CD4-positive, alpha-beta T cell treated with Interleukin-4 for 1 hour (primary cell): ENCODE data around the gene AHNAK2.

Experiments used
- DNase-seq, 2 donors: peaks; one replicate each; pipeline ENCODE4 v3.0.0-alpha.2; 2020 to 2022

The AHNAK2 gene

GRCh38 chr14:105011312-105011990, 33.3 kb upstream of the AHNAK2 start:
- DNase-seq: no peak

DNA sequence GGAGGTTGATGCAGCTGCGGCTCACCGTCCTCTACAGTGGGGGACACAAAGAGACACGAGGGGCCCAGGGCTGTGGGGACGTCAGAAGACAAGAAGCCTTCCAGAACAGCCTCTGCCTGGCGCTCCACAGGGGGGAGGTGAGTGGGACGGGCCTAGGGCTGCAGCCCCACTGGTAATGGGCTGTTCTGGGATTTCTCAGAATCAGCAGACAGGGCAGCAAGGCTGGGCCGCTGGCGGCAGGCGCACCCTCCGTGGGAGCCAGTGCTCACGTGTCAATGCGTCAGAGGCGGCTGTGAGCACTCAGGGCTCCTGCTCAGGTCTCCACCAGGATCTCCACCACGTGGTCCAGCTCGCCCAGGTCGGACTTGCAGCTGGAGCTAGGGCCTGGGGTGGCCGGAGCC, 32.7 kb upstream of the AHNAK2 start:
- DNase-seq: no peak

- no peak for DNase-seq
These were observed 31.9 kb upstream of the AHNAK2 start for GRCh38 chr14:105010106-105010505.

GRCh38 chr14:105007593-105008264, 29.6 kb upstream of the AHNAK2 start:
- DNase-seq: no peak

- no peak for DNase-seq
These were observed 28.8 kb upstream of the AHNAK2 start for GRCh38 chr14:105006831-105007592.

- DNase-seq: no peak
These were observed 28.0 kb upstream of the AHNAK2 start for GRCh38 chr14:105005929-105006830.

DNA sequence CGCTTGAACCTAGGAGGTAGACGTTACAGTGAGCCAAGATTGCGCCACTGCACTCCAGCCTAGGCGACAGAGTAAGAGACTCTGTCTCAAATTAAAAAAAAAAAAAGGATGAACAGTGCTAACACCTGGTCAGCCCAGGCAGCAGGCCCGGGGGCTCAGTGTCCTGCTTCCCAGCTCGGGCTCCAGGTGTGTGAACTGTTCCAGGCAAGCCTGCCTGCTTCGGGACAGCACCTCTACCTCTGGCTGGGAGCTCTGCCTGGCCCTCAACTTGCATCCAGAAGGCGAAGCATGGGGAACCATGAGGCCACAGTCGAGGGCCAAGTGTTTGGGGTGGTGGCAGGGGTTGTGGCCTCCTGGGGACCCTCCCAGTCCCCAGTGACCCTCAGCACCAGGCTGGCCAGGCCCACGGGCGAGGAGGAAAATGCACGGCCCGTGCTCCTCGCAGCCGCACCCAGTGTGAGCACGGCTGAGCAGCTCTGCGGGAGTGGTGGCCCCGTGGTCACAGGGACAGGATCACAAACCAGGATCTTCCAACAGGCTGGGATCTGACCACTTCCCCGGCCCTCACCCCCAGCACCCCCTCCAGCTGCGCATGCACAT, 27.3 kb upstream of the AHNAK2 start:
- DNase-seq: no peak

DNA sequence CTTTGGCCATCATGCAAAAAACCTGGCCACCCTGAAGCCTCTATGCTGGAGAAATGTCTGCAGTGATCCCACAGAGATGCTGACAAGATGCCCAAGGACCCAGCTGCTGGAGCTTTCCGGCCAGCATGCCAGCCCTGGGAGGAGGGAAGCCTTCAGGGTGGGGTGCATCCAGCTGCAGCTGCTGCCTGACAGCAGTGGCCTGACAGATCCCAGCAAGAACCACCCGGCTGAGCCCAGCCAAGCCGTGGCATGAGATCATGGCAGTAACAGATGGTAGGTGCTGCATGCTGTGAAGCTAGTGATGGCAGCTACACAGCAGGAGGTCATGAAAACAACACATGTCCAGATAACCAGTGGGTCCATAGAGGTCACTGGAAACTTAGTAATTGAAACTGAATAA, 21.2 kb upstream of the AHNAK2 start:
- no peak for DNase-seq

DNA sequence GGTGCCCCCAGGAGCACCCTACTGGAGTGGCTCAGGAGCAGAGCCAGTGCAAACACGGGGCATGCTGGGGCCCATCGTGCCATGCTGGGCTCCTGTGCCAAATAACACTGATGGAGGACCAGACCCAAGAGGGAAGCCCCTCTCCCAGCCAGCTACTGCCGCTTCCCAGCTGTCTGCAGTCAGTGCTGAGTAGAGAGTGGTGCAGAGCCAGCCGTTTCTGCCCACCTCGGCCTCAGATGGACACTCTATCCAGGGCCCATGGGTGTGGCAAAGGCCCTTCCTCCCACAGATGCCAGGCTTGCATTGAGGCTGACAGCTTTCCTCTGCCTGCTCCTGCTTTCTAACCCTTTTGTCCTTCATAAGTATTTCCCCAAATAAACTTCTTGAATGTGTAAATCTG, 20.6 kb upstream of the AHNAK2 start:
- no peak for DNase-seq

DNA sequence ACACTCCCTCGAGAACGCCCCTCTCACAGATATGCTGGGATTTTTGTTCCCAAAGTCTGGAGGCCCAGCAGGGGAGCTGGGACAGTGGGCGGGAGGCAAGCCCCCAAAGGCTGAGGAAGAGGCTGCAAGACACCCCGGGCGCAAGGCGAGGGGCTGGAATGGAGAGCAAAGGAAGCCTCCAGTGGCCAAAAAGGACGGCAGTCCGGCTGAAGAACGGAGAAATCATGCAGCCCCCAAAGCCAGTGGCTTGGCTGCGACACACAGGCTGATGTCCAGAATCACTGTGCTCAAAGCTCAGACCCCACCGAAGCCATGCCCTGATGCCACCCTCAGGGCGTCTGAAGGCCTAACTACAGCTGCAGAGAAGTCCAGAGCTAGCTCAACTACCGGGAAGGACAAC, 18.3 kb upstream of the AHNAK2 start:
- no peak for DNase-seq

- no peak for DNase-seq
These were observed 17.9 kb upstream of the AHNAK2 start for GRCh38 chr14:104996032-104996431.

DNA sequence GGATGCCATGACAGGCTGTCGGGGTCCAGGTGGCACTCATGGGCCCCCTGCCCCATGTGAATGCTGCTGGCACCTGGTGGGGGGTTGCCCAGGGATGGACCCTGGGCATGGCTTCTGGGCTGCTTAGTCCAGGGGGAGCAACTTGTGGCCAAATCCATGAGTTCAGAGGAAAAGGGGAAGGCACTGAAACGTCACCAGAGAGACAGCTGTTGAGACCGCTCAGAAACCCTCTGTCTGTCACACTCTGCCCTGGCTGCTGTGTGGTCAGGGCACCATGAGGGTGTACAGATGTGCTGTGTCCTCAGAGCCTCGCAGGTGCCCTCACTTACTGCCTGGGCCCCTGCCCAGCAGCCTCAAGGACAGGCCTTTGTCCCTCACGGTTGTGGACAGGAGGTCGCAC, 16.8 kb upstream of the AHNAK2 start:
- DNase-seq: no peak

- DNase-seq: no peak
These were observed 15.8 kb upstream of the AHNAK2 start for GRCh38 chr14:104993808-104994591.

DNA sequence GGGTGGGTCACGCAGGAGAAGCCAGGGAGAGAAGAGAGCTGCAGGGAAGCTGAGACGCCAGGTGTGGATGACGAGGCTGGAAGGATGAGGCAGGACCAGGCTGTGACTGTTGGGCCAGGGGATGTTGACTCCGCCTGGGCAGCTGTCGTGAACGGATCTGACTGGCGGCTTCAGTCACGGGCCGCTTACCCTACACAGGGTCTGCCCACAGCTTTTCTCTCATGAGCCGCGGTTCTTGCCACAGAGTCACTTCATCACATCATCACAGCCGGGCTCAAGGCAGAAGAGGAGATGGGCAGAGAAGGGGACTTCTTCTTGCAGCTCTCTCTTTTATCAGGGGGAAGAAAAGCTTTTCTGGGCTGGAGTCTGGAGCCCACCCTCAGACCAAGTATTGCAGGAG, 15.1 kb upstream of the AHNAK2 start:
- no peak for DNase-seq

GRCh38 chr14:104992501-104992900, 14.3 kb upstream of the AHNAK2 start:
- DNase-seq: no peak

GRCh38 chr14:104991896-104992230, 13.7 kb upstream of the AHNAK2 start:
- no peak for DNase-seq

DNA sequence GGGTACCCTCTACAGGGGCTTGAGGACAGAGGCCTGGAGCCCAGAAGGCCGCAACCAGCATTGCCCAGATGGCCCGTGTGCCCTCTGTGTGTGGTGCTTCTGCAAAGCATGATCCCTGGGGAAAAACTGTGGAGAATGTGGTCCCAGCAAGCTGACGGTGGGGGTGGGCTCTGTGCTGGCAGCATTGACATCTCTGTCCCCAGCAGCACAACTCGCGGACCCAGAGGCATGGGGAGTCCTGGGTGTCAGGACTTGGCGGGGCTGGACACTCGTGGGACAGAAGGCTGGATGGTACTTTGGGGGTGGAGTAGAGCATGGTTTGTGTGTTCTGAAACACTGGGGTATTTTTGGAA, 11.8 kb upstream of the AHNAK2 start:
- DNase-seq: no peak

GRCh38 chr14:104989236-104989950, 11.2 kb upstream of the AHNAK2 start:
- DNase-seq: no peak

DNA sequence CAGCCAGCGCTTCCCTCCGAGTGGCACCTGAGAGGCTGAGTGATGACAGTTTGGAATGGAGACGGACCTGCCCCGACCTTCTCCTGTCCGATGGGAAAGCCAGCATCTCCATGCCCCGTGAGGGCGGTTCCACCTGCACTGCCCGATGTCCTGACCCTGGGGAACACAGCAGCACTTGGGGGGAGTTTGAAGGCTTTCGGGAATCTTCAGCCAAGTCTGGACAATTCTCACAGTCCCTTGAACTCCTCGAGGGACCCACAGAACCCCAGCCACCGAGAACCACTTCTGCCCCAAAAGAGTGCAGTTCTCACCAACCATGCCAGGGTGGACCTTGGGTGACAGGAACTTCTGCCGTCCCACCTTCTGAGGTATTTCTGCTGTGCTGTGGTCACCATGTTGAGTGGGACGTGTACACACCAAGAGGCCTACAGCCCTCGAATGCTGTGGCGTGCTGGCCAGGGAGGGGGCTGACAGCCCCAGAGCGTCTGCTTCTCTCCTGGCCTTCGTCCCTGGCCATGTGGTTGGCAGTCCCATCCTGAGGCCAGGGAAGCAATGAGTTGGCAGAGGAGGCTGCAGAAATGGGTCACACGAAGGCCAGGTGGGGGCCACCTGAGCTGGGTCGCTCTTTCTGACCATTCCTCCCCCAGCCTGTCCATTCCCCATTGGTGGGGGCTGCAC, 8.5 kb upstream of the AHNAK2 start:
- DNase-seq: no peak

- peak; percentile 88 to 92 for DNase-seq
These were observed 7.7 kb upstream of the AHNAK2 start, which contains the start of gene CLBA1 for GRCh38 chr14:104985675-104986486. Gene CLBA1, plus strand, starts transcription at chr14:104985788. Its CDS starts 644 bp downstream, at chr14:104986432.
